HG02885 (cell line): ENCODE data around the gene MBOAT1.

Experiments used
- ATAC-seq: cut with Tn5 transposase; IDR thresholded peaks from one replicate; pipeline ENCODE4 v1.9.1; 2021; ENCODE audit warnings: mild to moderate bottlenecking; ENCODE audit not compliant: unreplicated experiment, poor library complexity

The MBOAT1 gene

DNA sequence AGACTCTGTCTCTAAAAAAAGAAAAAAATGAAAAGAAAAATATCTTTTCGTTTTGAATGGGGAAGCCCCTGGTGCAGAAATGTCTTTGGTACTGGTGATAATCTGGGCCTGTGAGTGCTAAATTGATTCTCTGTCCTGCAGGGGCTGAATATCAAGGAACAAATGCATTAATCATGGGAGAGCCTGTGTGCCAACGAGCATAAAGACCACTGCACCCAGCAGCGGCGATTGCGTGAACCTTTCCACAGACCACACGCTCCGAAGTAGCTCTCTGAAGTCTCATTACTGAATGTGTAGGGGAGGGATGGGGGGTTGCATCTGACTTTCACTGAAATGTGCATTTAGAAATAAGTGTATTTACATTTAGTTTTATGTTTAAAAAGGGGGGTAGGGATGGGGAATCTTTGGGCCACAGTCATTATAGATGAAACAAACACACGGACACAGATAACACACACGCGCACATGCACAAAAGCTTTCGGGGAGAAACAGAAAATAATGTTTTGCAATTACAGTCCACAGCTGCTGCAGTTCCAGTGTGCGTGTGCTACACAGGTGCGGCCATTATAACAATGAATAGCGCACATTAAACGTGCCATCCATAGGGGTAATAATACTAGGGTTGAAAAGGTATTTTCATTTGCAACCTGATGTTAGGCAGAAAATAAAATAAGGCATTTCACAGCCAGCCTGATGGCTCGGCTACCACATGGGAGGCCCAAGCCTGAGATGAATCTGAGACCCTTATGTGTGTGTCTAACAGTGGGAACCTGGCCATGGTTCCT is 154.0 kb downstream of the MBOAT1 start:
- ATAC-seq = no peak

- peak; percentile 40 for ATAC-seq
Observed at GRCh38 chr6:20056350-20056992, 155.8 kb downstream of the MBOAT1 start.

GRCh38 chr6:20055916-20056315 is 156.4 kb downstream of the MBOAT1 start:
- ATAC-seq = no peak
